ENCODE results near the gene CCIN. TPM values are rescaled to one million over a fixed set of nuclear protein-coding genes. Genes with fewer than 3 reads are reported as not detected.

The CCIN gene
- total RNA-seq, 1 donor from 2014 or later = not detected

Other genes starting within 250 kb of the CCIN start
- not detected for gene OR2S2, start 211.2 kb upstream of the CCIN start, total RNA-seq
- gene RECK, start 132.5 kb upstream of the CCIN start, total RNA-seq = 2.0 TPM
- gene GLIPR2, start 32.7 kb upstream of the CCIN start, total RNA-seq = 1.5 TPM
- gene CLTA, start 21.5 kb downstream of the CCIN start, total RNA-seq = 61.8 TPM
- gene GNE, start 89.1 kb downstream of the CCIN start, total RNA-seq = 94.4 TPM
- gene RNF38, start 230.9 kb downstream of the CCIN start, total RNA-seq = 12.9 TPM